ENCODE measurements around the gene ZCCHC7. TPM values are rescaled to one million over a fixed set of nuclear protein-coding genes. Genes with fewer than 3 reads are reported as not detected.

Gene ZCCHC7
- total and polyA plus RNA-seq, 2 donors (not counting 3 experiments of a cell fraction or from before 2014, with no cell fraction given) = 7.4 to 14.8 TPM

DNA sequence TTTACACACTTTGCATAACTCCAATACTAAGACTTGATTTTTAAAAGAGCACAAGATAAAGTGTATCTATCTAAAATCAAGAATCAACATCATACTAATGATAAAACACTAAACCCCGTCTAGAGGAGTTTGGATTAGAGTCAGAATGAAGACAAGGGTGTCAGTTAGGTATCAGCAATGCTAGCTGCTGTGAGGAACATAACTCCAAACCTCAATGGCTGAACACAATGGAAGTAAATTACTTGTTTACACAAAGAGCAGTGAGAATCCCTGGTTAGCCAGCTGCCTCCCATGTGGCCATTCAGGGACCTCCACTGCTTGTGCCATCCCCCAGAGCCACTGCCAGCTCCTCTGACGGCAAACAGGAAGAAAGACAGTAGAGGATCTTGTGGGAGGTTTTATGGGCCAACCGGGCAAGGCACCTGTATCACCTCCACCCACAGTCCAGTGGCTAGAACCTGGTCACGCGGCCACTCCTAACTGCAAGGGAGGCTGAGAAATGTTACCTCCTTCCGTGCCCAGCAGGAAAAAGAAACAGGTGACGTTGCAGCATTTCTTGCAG, 278.2 kb downstream of the ZCCHC7 start:
- Histone ChIP-seq H3K4me1 (ENCODE audit: control insufficient read depth, extremely low read depth, insufficient read depth, low read length) (no peaks in the 10 kb centered on the region), H3K4me2 (ENCODE audit: insufficient read depth, low read length) (no peak overlapping the region), H2AFZ (ENCODE audit: low read depth, low read length) (no peak overlapping the region), H4K20me1 (replicated peaks; ENCODE audit: control insufficient read depth, extremely low read depth, insufficient read depth, low read length) (no peaks in the 10 kb centered on the region), H3K9ac (replicated peaks; ENCODE audit: extremely low read depth, insufficient read depth, low read length) (no peak overlapping the region), H3K79me2 (ENCODE audit: control insufficient read depth, insufficient read depth, low read length) (no peaks in the 10 kb centered on the region), H3K4me3 (replicated peaks in 1 of 3; ENCODE audit: insufficient read depth in 1 of 3, low read depth in 1 of 3, low read length in 3 of 3) (no peak overlapping the region), H3K27ac (ENCODE audit: insufficient read depth, low read depth, low read length) (no peak overlapping the region), H3K36me3 (ENCODE audit: control insufficient read depth in 2 of 2, extremely low read depth in 1 of 2, insufficient read depth in 2 of 2, low read length in 2 of 2) (no peaks in the 10 kb centered on the region), H3K9me1 (replicated peaks; ENCODE audit: control insufficient read depth, extremely low read depth, insufficient read depth, low read length) (no peaks in the 10 kb centered on the region), H3K27me3 (ENCODE audit: control insufficient read depth in 2 of 2, insufficient read depth in 2 of 2, low read length in 2 of 2) (peaks cover 2 to 4% of the 10 kb centered on the region in 2 experiments), H3K9me3 (replicated peaks; ENCODE audit: control insufficient read depth, insufficient read depth, low read length) (no peaks in the 10 kb centered on the region)
- POLR2A ChIA-PET = no interaction called here
- intact Hi-C loops (cut with micrococcal nuclease) (no loop called here), dilution Hi-C loops (cut with MboI; ENCODE audit: extremely low pct_ligation_motif_present, low sequenced_read_pairs) (no loop called here)
- CTCF ChIA-PET = interaction anchor here (1.0 kb wide), 1 partner anchor 21 kb away, joined by 3 read pairs; no protein-coding TSS in a partner anchor
- no peak for DNase-seq (ENCODE audit: low read depth, low spot score)
- no peak for FAIRE-seq
- no peak for TF ChIP-seq EZH2 (IDR thresholded peaks at IDR 0.05; ENCODE audit: borderline replicate concordance, low read depth, low read length, severe bottlenecking)
- TF ChIP-seq, protein P1, sequence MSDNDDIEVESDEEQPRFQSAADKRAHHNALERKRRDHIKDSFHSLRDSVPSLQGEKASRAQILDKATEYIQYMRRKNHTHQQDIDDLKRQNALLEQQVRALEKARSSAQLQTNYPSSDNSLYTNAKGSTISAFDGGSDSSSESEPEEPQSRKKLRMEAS (IDR thresholded peaks at IDR 0.05; ENCODE audit: insufficient read depth, insufficient read length) = no peak
- no peak for TF ChIP-seq MYC (IDR thresholded peaks at IDR 0.05; ENCODE audit: low read depth, low read length)
- TF ChIP-seq POLR2AphosphoS5 (IDR thresholded peaks at IDR 0.05; ENCODE audit: insufficient read depth, low read depth, low read length) = no peak
- TF ChIP-seq GATA2 (IDR thresholded peaks at IDR 0.05; ENCODE audit: insufficient read depth, insufficient read length, low read depth, low read length) = no peak
- TF ChIP-seq, protein P2, sequence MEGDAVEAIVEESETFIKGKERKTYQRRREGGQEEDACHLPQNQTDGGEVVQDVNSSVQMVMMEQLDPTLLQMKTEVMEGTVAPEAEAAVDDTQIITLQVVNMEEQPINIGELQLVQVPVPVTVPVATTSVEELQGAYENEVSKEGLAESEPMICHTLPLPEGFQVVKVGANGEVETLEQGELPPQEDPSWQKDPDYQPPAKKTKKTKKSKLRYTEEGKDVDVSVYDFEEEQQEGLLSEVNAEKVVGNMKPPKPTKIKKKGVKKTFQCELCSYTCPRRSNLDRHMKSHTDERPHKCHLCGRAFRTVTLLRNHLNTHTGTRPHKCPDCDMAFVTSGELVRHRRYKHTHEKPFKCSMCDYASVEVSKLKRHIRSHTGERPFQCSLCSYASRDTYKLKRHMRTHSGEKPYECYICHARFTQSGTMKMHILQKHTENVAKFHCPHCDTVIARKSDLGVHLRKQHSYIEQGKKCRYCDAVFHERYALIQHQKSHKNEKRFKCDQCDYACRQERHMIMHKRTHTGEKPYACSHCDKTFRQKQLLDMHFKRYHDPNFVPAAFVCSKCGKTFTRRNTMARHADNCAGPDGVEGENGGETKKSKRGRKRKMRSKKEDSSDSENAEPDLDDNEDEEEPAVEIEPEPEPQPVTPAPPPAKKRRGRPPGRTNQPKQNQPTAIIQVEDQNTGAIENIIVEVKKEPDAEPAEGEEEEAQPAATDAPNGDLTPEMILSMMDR (IDR thresholded peaks at IDR 0.05; ENCODE audit: extremely low read depth in 1 of 2, insufficient read depth in 1 of 2, low read depth in 1 of 2, low read length in 2 of 2) = no peak
- TF ChIP-seq JUN (IDR thresholded peaks at IDR 0.05; ENCODE audit: borderline replicate concordance, insufficient read depth, insufficient read length, low read depth) = no peak
- TF ChIP-seq FOS (IDR thresholded peaks at IDR 0.05; ENCODE audit: borderline replicate concordance, insufficient read depth, low read length) = no peak
- TF ChIP-seq POLR2A (IDR thresholded peaks at IDR 0.05; ENCODE audit: low read depth, low read length) = no peak
- BruUV-seq (replicated peaks) = no TSS peak
